MCF 10A (cell line): Measurements from ENCODE around the gene FOXM1. TPM values are rescaled to one million over a fixed set of nuclear protein-coding genes. Genes with fewer than 3 reads are reported as not detected.

Experiments
- Bru-seq: library from RNA; stranded (reverse); fragments of 400-500 nt; gene quantifications from one replicate; lab custom pipeline; 2021; lab: Mats Ljungman, UMichigan
- BruChase-seq, 2 experiments: library from RNA; stranded (reverse); fragments of 400-500 nt; gene quantifications; one replicate each; lab custom pipeline; 2021; lab: Mats Ljungman, UMichigan
- BruUV-seq: library from RNA; stranded (reverse); fragments of 400-500 nt; replicated peaks from 2 replicates; lab custom pipeline; 2021; lab: Mats Ljungman, UMichigan
- CTCF ChIA-PET: fragments of 300-600 bp; sonication (Branson Sonifier 250); formaldehyde crosslinking; extraction: SDS; loops from one replicate; lab custom pipeline; 2021; ENCODE audit warnings: antibody characterized with exemption, inconsistent platforms; lab: Yijun Ruan, JAX
- POLR2A ChIA-PET: fragments of 300-600, 350-650 bp; sonication (Branson Sonifier 250); formaldehyde crosslinking; extraction: SDS; loops from one replicate; lab custom pipeline; 2020; ENCODE audit warnings: antibody characterized with exemption, inconsistent platforms; lab: Yijun Ruan, JAX
- DNase-seq: peaks from one replicate; pipeline ENCODE4 v3.0.0-alpha.2; 2018; ENCODE audit not compliant: unreplicated experiment
- H3K27ac Mint-ChIP-seq: one replicate; pipeline ENCODE4 v1.8.0; 2022; ENCODE audit warnings: mild to moderate bottlenecking, low read depth, mixed read lengths; ENCODE audit not compliant: unreplicated experiment
- H3K27me3 Mint-ChIP-seq: one replicate; pipeline ENCODE4 v1.8.0; 2022; ENCODE audit warnings: mixed read lengths; ENCODE audit not compliant: insufficient read depth, unreplicated experiment
- H3K36me3 Mint-ChIP-seq: one replicate; pipeline ENCODE4 v1.8.0; 2022; ENCODE audit warnings: mild to moderate bottlenecking, moderate library complexity, mixed read lengths; ENCODE audit not compliant: insufficient read depth, unreplicated experiment
- H3K4me1 Mint-ChIP-seq: one replicate; pipeline ENCODE4 v1.8.0; 2022; ENCODE audit warnings: mixed read lengths; ENCODE audit not compliant: insufficient read depth, unreplicated experiment
- H3K4me3 Mint-ChIP-seq: one replicate; pipeline ENCODE4 v1.8.0; 2022; ENCODE audit warnings: mild to moderate bottlenecking, moderate library complexity, mixed read lengths; ENCODE audit not compliant: unreplicated experiment
- H3K9me3 Mint-ChIP-seq: one replicate; pipeline ENCODE4 v1.8.0; 2022; ENCODE audit warnings: mixed read lengths; ENCODE audit not compliant: unreplicated experiment
- intact Hi-C: fragments of 100-400 bp; cut with micrococcal nuclease; formaldehyde crosslinking; loops from 2 replicates; pipeline ENCODE4 v1.14.1; 2022
- long read RNA-seq: library from polyadenylated mRNA; stranded (forward); transcript quantifications from one replicate; pipeline ENCODE4 v2.0.0, GENCODE V29; 2022
- total RNA-seq: library from RNA; stranded (reverse); gene quantifications from 2 replicates; pipeline ENCODE4 v1.2.3, GENCODE V29; 2022
- TF ChIP-seq, protein P1 (sequence below): fragments of 200-600 bp; IDR thresholded peaks from one replicate; pipeline ENCODE4 v1.8.0; 2022; ENCODE audit warnings: antibody characterized with exemption, mild to moderate bottlenecking; ENCODE audit not compliant: unreplicated experiment

The FOXM1 gene, protein sequence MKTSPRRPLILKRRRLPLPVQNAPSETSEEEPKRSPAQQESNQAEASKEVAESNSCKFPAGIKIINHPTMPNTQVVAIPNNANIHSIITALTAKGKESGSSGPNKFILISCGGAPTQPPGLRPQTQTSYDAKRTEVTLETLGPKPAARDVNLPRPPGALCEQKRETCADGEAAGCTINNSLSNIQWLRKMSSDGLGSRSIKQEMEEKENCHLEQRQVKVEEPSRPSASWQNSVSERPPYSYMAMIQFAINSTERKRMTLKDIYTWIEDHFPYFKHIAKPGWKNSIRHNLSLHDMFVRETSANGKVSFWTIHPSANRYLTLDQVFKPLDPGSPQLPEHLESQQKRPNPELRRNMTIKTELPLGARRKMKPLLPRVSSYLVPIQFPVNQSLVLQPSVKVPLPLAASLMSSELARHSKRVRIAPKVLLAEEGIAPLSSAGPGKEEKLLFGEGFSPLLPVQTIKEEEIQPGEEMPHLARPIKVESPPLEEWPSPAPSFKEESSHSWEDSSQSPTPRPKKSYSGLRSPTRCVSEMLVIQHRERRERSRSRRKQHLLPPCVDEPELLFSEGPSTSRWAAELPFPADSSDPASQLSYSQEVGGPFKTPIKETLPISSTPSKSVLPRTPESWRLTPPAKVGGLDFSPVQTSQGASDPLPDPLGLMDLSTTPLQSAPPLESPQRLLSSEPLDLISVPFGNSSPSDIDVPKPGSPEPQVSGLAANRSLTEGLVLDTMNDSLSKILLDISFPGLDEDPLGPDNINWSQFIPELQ
- total RNA-seq (31.7 and 49.9 TPM in 2 replicates), Bru-seq, nascent RNA (percentile 52 among the genes with signal in this experiment), BruChase-seq, experiment 1, labeled RNA remaining after a 6-hour chase (percentile 66 among the genes with signal in this experiment), BruChase-seq, experiment 2, labeled RNA remaining after a 2-hour chase (percentile 56 among the genes with signal in this experiment)
- long read RNA-seq, transcript FOXM1-202 (9 exons, 3,315 nt) = major isoform, 8 of 132 reads
- long read RNA-seq, partial matches to known transcripts = 4 of 132 reads
- long read RNA-seq, other reads (novel, unspliced or antisense) = 120 of 132 reads

DNA sequence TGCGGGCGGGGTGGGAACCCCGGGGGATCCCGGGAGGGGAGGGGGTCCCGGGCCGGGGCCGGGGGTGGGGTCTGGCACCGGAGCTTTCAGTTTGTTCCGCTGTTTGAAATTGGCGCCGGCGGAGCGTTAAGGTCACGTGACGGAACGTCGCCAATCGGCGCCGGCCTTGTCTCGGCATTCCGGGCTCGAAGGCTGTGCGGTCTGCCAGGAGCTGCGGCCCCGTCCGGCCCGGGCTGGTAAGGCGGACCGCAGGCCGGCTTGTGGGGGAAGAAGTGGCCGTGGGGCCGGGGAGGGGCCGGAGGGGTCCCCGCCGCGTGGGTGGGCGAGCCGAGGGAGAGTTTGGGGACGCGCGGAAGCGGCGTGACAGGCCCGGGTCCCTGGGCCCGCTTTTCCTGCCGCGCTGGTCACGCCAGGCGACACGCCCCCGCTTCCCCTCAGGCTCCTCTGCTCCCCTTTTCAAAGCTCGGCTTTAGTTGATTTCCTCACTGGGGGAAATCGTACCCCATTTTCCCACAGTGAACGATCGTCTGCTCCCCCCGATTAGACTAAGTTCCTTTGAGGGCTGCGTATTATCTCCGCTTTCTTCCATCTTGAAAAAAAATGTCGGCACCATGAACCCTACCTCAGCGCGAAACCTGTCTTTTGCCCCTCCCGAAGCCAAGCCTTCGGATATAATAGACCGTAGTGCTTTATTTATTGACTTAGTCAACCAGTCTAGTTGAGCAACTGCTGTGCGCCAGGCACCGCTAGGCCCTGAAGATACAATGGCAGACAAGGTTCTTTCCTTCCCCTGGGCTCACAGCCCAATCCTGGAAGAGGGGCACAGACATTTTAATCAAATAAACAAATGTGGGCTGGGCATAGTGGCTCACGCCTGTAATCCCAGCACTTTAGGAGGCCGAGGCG is at the start of gene FOXM1, which contains the start of gene RHNO1:
Gene FOXM1 (minus strand): TSS at position 128 of the 906 bp plus-strand sequence. CDS start 2,696 bp downstream, outside the sequence.
Gene RHNO1 (plus strand): TSS at position 177 of the 906 bp plus-strand sequence. CDS start 8,144 bp downstream, outside the sequence.
- Mint-ChIP-seq H3K27me3 (no peaks in the 10 kb centered on the region), H3K36me3 (peaks cover 24% of the 10 kb centered on the region), H3K9me3 (no peaks in the 10 kb centered on the region), H3K4me1 (peaks cover 23% of the 10 kb centered on the region), H3K4me3 (peak within 1 kb of the TSS; percentile 97), H3K27ac (peak within 1 kb of the TSS; percentile 98)
- BruUV-seq = TSS peak; percentile 80
- peak; percentile 86 for DNase-seq
- POLR2A ChIA-PET = interaction anchor here (0.6 to 2.7 kb wide), 18 partner anchors 10 to 291 kb away, joined by 3 to 29 read pairs (median 4); partner anchors contain the start of genes FKBP4, TEAD4 and TULP3
- TF ChIP-seq, protein P1, sequence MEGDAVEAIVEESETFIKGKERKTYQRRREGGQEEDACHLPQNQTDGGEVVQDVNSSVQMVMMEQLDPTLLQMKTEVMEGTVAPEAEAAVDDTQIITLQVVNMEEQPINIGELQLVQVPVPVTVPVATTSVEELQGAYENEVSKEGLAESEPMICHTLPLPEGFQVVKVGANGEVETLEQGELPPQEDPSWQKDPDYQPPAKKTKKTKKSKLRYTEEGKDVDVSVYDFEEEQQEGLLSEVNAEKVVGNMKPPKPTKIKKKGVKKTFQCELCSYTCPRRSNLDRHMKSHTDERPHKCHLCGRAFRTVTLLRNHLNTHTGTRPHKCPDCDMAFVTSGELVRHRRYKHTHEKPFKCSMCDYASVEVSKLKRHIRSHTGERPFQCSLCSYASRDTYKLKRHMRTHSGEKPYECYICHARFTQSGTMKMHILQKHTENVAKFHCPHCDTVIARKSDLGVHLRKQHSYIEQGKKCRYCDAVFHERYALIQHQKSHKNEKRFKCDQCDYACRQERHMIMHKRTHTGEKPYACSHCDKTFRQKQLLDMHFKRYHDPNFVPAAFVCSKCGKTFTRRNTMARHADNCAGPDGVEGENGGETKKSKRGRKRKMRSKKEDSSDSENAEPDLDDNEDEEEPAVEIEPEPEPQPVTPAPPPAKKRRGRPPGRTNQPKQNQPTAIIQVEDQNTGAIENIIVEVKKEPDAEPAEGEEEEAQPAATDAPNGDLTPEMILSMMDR = no peak
- CTCF ChIA-PET = interaction anchor here (0.6 to 2.7 kb wide), 3 partner anchors 63 to 1684 kb away, joined by 4 to 9 read pairs (median 6); no protein-coding TSS in a partner anchor
- intact Hi-C loops = loop anchor here (1.0 kb wide), 1 partner anchor 8 kb away; no protein-coding TSS in a partner anchor

DNA sequence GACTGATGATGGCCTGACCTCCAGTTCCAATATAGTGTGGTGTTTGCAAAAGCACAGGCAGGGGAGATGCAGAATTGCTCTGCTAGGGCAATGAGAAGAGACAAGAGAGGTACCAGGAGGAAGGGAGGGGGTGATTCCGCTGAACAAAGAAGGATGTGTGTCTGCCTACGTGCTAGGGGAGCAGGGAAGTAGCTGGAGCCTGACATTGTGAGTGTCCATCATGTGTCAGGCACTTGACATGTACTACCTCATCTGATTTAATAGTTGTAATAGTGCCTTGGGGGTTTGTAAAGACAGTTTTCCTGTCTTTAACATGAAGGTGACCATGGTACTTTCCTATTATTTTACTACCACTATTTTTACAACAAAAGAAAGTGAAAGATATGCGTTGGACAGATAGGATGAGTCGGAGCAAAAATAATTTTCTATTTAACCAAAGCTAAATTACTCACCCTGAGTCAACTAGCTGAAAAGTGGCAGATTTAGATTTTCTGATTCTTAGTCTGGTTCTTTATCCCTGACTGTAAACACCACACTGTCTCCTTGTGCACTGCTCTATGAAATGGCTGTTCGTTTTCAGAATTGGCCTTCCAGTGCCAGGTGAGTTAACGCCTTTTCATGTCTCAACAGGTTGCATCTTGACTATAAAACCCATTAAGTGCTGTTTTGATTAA is 48.5 kb upstream of the FOXM1 start:
- no TSS peak for BruUV-seq
- Mint-ChIP-seq H3K4me3 (no peak overlapping the region), H3K9me3 (no peaks in the 10 kb centered on the region), H3K4me1 (peaks cover 5% of the 10 kb centered on the region), H3K27ac (no peak overlapping the region), H3K27me3 (no peaks in the 10 kb centered on the region), H3K36me3 (peaks cover 92% of the 10 kb centered on the region)
- POLR2A ChIA-PET = interaction anchor here (0.7 kb wide), 1 partner anchor 9 kb away, joined by 4 read pairs; no protein-coding TSS in a partner anchor
- intact Hi-C loops = no loop called here
- no peak for DNase-seq
- TF ChIP-seq, protein P1 = no peak
- CTCF ChIA-PET = interaction anchor here (0.6 to 0.7 kb wide), 2 partner anchors 40 to 112 kb away, joined by 3 to 5 read pairs; no protein-coding TSS in a partner anchor

DNA sequence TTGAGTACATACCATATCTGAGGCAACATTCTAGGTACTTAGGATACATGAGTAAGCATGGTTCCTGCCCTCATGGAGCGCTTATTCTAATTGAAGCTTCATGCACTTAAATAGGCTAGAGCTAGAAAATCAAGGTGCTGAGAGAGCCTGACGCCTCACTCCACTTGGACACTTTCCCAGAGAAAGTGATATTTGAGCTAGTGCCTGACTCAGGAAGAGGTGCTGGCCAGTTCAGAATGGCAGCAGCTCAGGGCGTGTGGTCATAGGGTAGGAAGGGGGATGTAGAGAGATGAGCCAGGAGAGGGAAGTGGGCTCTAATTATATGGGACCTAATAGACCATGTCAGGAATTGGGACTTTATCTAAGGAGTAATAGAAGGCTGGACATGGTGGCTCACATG is 47.0 kb upstream of the FOXM1 start:
- POLR2A ChIA-PET = interaction anchor here (0.7 to 1.1 kb wide), 2 partner anchors 33 to 59 kb away, joined by 3 read pairs; no protein-coding TSS in a partner anchor
- no peak overlapping the region for H3K27ac Mint-ChIP-seq
- peak; percentile 35 for DNase-seq
- H3K4me1 Mint-ChIP-seq = peaks cover 5% of the 10 kb centered on the region
- H3K36me3 Mint-ChIP-seq = peaks cover 79% of the 10 kb centered on the region
- no peak overlapping the region for H3K4me3 Mint-ChIP-seq
- CTCF ChIA-PET = interaction anchor here (1.0 kb wide), 1 partner anchor 12 kb away, joined by 3 read pairs; no protein-coding TSS in a partner anchor
- TF ChIP-seq, protein P1 = no peak
- BruUV-seq = no TSS peak
- H3K9me3 Mint-ChIP-seq = no peaks in the 10 kb centered on the region
- H3K27me3 Mint-ChIP-seq = no peaks in the 10 kb centered on the region
- intact Hi-C loops = no loop called here
